Astrocyte of the spinal cord (primary cell): ENCODE results near the gene HRH2.
"Not testable (repeated sequence)": the region's sequence is repeated elsewhere in the genome, so short reads cannot be mapped to it uniquely, and the experiment has no call there.

Source experiments
- DNase-seq: peaks from one replicate; pipeline ENCODE4 v3.0.0; 2011; ENCODE audit warnings: low read depth, low spot score
- H3K4me3 ChIP-seq: 2 replicates; pipeline ENCODE4 v1.5.1; 2011; ENCODE audit warnings: low read depth, mild to moderate bottlenecking, low read length, moderate library complexity
- in situ Hi-C: cut with HindIII; loops from 2 replicates; pipeline ENCODE4 v1.10.0; 2017; ENCODE audit warnings: low sequenced_read_pairs
- TF ChIP-seq, protein P1 (sequence below): IDR thresholded peaks from 2 replicates; pipeline ENCODE4 v1.5.1; 2012; ENCODE audit warnings: low read depth, mild to moderate bottlenecking, low read length, inconsistent platforms

The HRH2 gene

DNA sequence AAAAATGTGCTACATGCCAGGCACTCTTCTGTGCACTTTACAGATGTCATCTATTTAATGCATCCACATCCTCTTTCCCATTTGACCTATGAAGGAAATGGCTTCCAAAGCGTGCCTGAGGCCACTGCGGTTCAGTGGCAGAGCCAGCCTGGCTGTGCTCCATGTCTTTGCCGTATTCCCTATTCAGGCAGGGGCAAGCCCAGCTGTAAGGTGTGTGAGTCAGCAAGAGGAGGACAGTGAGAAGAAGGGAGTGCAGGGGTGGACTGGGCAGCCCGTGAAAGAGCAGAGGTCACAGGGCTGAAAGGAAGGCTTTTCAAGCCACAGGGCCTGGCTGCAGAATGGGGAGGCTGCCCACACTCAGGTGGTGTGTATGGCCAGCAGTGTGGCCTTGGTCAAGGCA, 91.7 kb downstream of the HRH2 start:
- H3K4me3 ChIP-seq, result no peak overlapping the region
- no peak for DNase-seq
- TF ChIP-seq, protein P1, sequence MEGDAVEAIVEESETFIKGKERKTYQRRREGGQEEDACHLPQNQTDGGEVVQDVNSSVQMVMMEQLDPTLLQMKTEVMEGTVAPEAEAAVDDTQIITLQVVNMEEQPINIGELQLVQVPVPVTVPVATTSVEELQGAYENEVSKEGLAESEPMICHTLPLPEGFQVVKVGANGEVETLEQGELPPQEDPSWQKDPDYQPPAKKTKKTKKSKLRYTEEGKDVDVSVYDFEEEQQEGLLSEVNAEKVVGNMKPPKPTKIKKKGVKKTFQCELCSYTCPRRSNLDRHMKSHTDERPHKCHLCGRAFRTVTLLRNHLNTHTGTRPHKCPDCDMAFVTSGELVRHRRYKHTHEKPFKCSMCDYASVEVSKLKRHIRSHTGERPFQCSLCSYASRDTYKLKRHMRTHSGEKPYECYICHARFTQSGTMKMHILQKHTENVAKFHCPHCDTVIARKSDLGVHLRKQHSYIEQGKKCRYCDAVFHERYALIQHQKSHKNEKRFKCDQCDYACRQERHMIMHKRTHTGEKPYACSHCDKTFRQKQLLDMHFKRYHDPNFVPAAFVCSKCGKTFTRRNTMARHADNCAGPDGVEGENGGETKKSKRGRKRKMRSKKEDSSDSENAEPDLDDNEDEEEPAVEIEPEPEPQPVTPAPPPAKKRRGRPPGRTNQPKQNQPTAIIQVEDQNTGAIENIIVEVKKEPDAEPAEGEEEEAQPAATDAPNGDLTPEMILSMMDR, result no peak
- in situ Hi-C loops, result no loop called here

- no peak for DNase-seq
- no peak overlapping the region for H3K4me3 ChIP-seq
- TF ChIP-seq, protein P1, result no peak
- in situ Hi-C loops, result no loop called here
Measured at GRCh38 chr5:175750511-175750931, 92.7 kb downstream of the HRH2 start.

DNA sequence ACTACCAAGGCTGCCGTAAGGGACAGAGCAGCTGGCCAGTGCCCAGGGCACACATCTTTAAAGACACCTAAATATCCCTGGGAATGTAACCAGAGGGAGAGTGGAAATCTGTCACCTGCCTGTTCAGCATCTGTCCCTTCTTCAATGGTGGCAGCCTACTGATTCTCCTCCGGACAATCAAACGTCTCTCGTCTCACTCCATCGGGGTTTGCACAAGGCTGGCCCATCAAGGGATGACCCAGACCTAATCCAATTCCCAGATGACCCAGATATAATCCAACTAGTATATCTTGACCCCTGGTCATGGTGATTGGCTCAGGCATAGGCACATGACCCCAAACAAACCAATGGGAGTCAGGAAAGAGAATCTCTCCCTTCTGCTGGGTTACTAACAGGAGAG, 93.5 kb downstream of the HRH2 start:
- TF ChIP-seq, protein P1, result no peak
- in situ Hi-C loops, result no loop called here

DNA sequence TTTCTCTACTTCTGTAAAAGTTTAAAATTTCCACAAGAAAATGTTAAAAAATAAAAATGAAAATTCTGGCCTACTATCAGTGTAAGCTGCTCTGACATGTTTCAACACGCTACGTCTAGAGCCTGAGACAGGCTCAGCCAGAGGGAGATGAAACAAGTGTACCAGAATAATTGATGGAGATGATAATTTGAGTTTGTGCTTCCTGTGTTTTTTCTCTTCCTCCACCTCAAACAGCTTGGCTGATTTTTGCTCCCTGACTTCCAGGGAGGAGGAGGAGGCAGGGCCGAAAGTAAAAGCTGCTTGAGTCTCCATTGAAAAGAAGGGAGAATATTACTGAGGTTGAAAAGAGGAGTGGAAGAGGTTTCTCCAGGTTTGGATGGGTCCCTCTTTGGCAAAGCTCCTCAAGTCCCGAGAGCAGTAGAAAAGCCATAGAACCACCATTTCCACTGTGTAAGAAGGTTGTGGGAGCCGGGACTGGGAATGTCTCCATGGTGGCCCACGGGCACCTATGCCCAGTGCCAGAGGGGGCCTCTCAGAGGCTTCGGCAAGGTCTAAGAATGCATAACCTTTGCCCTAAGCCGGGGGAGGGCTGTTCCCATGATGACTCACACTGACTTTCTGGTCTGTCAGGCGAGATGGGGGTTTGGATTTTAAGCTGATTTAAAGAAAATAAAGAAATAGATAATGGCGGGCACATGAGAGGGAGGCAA, 95.1 kb downstream of the HRH2 start:
- TF ChIP-seq, protein P1, result no peak
- H3K4me3 ChIP-seq, result no peak overlapping the region
- in situ Hi-C loops, result no loop called here
- no peak for DNase-seq

More for the DNA sequence above, 93.5 kb downstream of the HRH2 start:
- DNase-seq, result no peak
- no peak overlapping the region for H3K4me3 ChIP-seq

DNA sequence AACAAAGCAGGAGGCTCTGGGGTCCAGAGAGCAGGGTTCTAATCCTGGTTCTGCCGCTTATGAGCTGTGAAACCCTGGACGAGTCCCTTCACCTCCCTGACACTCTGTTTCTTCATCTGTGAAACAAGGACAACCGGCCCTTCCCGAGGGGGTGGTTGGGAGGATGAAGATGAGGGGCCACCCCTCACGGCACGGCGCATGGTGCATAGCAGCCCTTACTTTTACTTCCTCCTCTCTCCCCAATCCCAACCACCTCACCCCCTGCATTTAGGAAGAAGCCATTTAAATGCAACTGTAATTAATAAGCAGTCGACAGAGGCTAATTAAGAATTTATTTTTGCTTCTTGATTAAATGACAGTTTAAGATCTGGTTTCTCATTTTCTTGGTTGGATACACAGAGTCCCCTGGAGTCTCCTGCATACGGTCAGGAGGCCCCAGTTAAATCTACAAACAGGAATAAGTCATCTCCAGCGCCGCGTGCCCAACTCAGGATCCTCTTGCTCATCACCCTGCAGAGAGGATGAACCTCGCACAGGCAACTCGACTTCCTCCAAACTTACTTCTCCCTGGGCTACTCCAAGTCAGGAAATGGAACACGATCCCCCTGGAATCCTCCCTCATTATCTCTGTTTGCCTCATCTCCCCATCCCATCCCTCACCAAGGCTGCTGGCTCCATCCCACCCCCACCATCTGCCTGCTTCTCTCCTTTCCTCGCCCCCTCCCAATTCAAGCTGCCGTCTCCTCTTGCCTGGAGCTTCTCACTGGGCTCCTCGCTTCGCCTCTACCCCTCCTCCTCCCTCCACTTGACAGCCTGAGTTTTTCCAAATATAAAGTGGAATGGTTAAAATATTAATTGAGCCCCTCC, 95.9 kb downstream of the HRH2 start:
- H3K4me3 ChIP-seq, result no peak overlapping the region
- no peak for DNase-seq
- TF ChIP-seq, protein P1, result no peak
- in situ Hi-C loops, result no loop called here

- H3K4me3 ChIP-seq, DNase-seq, in situ Hi-C loops: not testable (repeated sequence)
Measured at GRCh38 chr5:175759991-175760390, 102.1 kb downstream of the HRH2 start.
